Measurements from ENCODE around the gene UCK2. TPM values are rescaled to one million over a fixed set of nuclear protein-coding genes. Genes with fewer than 3 reads are reported as not detected.

UCK2 gene
- total and polyA plus RNA-seq, 2 experiments from 2014 or later = 101 to 149 TPM

DNA sequence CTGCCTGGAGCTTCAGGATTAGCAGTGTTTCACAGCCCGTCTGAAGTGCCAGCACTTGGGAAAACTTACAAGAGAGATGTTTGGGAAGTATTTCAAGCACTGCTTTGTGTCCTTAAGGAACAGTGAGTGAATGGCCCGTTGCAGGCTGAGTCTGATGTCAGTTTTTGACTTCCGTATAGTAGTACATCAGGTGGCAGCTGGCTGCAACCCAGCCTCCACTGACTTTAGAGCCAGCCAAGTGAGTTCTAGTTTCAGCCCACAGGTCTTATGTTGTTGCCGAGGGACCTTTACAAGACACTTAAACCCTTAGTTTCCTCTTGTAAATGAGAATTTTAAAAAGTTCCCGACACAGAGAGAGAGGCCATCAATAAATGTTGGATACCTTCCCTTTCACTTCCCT, 35.0 kb downstream of the UCK2 start (continued):
- TF ChIP-seq, protein P1, sequence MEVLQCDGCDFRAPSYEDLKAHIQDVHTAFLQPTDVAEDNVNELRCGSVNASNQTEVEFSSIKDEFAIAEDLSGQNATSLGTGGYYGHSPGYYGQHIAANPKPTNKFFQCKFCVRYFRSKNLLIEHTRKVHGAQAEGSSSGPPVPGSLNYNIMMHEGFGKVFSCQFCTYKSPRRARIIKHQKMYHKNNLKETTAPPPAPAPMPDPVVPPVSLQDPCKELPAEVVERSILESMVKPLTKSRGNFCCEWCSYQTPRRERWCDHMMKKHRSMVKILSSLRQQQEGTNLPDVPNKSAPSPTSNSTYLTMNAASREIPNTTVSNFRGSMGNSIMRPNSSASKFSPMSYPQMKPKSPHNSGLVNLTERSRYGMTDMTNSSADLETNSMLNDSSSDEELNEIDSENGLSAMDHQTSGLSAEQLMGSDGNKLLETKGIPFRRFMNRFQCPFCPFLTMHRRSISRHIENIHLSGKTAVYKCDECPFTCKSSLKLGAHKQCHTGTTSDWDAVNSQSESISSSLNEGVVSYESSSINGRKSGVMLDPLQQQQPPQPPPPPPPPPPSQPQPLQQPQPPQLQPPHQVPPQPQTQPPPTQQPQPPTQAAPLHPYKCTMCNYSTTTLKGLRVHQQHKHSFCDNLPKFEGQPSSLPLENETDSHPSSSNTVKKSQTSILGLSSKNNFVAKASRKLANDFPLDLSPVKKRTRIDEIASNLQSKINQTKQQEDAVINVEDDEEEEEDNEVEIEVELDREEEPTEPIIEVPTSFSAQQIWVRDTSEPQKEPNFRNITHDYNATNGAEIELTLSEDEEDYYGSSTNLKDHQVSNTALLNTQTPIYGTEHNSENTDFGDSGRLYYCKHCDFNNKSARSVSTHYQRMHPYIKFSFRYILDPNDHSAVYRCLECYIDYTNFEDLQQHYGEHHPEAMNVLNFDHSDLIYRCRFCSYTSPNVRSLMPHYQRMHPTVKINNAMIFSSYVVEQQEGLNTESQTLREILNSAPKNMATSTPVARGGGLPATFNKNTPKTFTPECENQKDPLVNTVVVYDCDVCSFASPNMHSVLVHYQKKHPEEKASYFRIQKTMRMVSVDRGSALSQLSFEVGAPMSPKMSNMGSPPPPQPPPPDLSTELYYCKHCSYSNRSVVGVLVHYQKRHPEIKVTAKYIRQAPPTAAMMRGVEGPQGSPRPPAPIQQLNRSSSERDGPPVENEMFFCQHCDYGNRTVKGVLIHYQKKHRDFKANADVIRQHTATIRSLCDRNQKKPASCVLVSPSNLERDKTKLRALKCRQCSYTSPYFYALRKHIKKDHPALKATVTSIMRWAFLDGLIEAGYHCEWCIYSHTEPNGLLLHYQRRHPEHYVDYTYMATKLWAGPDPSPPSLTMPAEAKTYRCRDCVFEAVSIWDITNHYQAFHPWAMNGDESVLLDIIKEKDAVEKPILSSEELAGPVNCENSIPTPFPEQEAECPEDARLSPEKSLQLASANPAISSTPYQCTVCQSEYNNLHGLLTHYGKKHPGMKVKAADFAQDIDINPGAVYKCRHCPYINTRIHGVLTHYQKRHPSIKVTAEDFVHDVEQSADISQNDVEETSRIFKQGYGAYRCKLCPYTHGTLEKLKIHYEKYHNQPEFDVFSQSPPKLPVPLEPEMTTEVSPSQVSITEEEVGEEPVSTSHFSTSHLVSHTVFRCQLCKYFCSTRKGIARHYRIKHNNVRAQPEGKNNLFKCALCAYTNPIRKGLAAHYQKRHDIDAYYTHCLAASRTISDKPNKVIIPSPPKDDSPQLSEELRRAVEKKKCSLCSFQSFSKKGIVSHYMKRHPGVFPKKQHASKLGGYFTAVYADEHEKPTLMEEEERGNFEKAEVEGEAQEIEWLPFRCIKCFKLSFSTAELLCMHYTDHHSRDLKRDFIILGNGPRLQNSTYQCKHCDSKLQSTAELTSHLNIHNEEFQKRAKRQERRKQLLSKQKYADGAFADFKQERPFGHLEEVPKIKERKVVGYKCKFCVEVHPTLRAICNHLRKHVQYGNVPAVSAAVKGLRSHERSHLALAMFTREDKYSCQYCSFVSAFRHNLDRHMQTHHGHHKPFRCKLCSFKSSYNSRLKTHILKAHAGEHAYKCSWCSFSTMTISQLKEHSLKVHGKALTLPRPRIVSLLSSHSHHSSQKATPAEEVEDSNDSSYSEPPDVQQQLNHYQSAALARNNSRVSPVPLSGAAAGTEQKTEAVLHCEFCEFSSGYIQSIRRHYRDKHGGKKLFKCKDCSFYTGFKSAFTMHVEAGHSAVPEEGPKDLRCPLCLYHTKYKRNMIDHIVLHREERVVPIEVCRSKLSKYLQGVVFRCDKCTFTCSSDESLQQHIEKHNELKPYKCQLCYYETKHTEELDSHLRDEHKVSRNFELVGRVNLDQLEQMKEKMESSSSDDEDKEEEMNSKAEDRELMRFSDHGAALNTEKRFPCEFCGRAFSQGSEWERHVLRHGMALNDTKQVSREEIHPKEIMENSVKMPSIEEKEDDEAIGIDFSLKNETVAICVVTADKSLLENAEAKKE (CRISPR knock-in tag; IDR thresholded peaks at IDR 0.05) = no peak
- TF ChIP-seq EZH2 (IDR thresholded peaks at IDR 0.05; ENCODE audit: low read depth, unreplicated experiment) (no peak), NANOG (IDR thresholded peaks at IDR 0.05; ENCODE audit: borderline replicate concordance) (no peak), STAT1 (IDR thresholded peaks at IDR 0.05; ENCODE audit: unreplicated experiment) (no peak)

DNA sequence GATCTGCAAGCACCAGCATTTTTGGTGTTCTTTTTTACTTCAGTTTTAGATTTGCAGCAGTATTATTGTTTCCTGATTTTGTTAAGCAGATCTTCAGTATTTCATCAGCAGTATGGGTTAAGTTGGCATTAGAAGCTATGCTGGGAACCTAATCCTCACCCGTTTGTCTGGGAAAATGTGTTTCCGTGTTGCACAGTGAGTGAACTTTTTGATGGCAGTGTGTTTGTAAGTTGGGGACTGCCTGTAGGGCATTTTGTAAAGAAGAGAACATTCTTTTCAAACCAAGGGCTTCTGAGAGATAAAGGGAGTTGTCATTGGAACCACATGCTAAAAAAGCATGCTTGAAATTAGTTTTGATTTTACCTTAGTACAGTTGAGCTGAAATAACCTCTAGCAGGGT, 35.9 kb downstream of the UCK2 start:
- H3K4me2 ChIP-seq = no peak overlapping the region
- Mint-ChIP-seq H3K9me3 (no peaks in the 10 kb centered on the region), H3K27me3 (ENCODE audit: insufficient read depth, low read depth, poor library complexity) (peaks cover 2% of the 10 kb centered on the region), H3K27ac (no peak overlapping the region), H3K4me1 (peaks cover 56% of the 10 kb centered on the region), H3K36me3 (ENCODE audit: low read depth) (peaks cover 16% of the 10 kb centered on the region), H3K4me3 (no peak overlapping the region)
- no peaks in the 10 kb centered on the region; the same call in 1 of the 2 replicates for H3F3A ChIP-seq (replicated peaks; ENCODE audit: low read depth)
- DNase-seq (ENCODE audit: low spot score) (no peak), ATAC-seq (no peak)
- H3K9me2 ChIP-seq (ENCODE audit: insufficient read depth) = no peaks in the 10 kb centered on the region; the same call in 1 of the 2 replicates
- H3K4me1 ChIP-seq (ENCODE audit: insufficient read depth) = peaks cover 67% of the 10 kb centered on the region
- H3K27me3 ChIP-seq (ENCODE audit: insufficient read depth) = no peaks in the 10 kb centered on the region
- peaks cover 92% of the 10 kb centered on the region for H4K20me1 ChIP-seq (replicated peaks; ENCODE audit: insufficient read depth)
- no peaks in the 10 kb centered on the region for H3K36me3 ChIP-seq (ENCODE audit: insufficient read depth)
- peaks cover 100% of the 10 kb centered on the region for H3K79me2 ChIP-seq (replicated peaks; ENCODE audit: insufficient read depth)
- no peak overlapping the region for H3K4me3 ChIP-seq
- H2AFZ ChIP-seq = no peak overlapping the region
- no peak overlapping the region for H3K27ac ChIP-seq (ENCODE audit: low read depth)
- TF ChIP-seq POLR2AphosphoS5 (IDR thresholded peaks at IDR 0.05; ENCODE audit: low read depth) = no peak
- no peak for TF ChIP-seq STAT1 (IDR thresholded peaks at IDR 0.05; ENCODE audit: unreplicated experiment)
- TF ChIP-seq NANOG (IDR thresholded peaks at IDR 0.05; ENCODE audit: borderline replicate concordance) = no peak
- TF ChIP-seq, protein P2, sequence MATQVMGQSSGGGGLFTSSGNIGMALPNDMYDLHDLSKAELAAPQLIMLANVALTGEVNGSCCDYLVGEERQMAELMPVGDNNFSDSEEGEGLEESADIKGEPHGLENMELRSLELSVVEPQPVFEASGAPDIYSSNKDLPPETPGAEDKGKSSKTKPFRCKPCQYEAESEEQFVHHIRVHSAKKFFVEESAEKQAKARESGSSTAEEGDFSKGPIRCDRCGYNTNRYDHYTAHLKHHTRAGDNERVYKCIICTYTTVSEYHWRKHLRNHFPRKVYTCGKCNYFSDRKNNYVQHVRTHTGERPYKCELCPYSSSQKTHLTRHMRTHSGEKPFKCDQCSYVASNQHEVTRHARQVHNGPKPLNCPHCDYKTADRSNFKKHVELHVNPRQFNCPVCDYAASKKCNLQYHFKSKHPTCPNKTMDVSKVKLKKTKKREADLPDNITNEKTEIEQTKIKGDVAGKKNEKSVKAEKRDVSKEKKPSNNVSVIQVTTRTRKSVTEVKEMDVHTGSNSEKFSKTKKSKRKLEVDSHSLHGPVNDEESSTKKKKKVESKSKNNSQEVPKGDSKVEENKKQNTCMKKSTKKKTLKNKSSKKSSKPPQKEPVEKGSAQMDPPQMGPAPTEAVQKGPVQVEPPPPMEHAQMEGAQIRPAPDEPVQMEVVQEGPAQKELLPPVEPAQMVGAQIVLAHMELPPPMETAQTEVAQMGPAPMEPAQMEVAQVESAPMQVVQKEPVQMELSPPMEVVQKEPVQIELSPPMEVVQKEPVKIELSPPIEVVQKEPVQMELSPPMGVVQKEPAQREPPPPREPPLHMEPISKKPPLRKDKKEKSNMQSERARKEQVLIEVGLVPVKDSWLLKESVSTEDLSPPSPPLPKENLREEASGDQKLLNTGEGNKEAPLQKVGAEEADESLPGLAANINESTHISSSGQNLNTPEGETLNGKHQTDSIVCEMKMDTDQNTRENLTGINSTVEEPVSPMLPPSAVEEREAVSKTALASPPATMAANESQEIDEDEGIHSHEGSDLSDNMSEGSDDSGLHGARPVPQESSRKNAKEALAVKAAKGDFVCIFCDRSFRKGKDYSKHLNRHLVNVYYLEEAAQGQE (IDR thresholded peaks at IDR 0.05; ENCODE audit: unreplicated experiment) = no peak
- no peak for TF ChIP-seq ZNF331 (CRISPR knock-in tag; IDR thresholded peaks at IDR 0.05; ENCODE audit: low read depth)
